Hepatocyte (in vitro differentiated cells): ENCODE measurements around the gene ZNF385A.

ENCODE experiments used
- EZH2 ChIP-seq: fragments of 200-600 bp; sonication (generic); IDR thresholded peaks from 2 replicates; pipeline ENCODE4 v1.6.1; 2016; ENCODE audit warnings: antibody characterized with exemption, mild to moderate bottlenecking, borderline replicate concordance
- TF ChIP-seq, protein P1 (sequence below): fragments of 200-600 bp; sonication (generic); IDR thresholded peaks from 2 replicates; pipeline ENCODE4 v1.5.1; 2016; ENCODE audit warnings: antibody characterized with exemption, mild to moderate bottlenecking; ENCODE audit not compliant: poor library complexity

DNA sequence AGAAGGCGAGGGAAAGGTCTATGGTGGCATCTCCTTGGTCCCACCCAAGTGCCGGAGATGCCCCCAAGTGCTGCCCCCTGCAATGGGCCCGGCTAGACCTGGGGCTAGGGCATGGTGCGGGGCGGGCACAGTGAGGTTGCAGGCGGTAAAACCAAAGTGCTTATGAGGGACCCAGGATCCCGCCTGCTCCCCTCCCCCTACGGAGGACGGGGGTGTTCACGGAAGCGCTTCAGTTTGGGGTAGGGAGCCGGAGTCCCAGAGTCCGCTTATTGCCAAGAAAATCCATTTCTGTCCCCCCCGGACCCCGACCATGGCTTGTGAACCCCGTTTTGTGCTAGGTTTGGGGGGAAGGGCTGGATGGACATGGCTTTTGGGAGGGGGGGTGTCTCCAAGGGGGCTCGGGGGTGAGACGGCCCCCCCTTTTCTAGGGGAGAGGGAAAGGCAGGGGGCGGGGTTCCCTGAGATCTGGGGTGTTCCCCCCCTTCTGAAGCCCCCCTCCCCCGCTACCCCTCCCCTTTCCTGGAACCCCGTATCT lies 14.9 kb downstream of the ZNF385A start:
- TF ChIP-seq, protein P1, sequence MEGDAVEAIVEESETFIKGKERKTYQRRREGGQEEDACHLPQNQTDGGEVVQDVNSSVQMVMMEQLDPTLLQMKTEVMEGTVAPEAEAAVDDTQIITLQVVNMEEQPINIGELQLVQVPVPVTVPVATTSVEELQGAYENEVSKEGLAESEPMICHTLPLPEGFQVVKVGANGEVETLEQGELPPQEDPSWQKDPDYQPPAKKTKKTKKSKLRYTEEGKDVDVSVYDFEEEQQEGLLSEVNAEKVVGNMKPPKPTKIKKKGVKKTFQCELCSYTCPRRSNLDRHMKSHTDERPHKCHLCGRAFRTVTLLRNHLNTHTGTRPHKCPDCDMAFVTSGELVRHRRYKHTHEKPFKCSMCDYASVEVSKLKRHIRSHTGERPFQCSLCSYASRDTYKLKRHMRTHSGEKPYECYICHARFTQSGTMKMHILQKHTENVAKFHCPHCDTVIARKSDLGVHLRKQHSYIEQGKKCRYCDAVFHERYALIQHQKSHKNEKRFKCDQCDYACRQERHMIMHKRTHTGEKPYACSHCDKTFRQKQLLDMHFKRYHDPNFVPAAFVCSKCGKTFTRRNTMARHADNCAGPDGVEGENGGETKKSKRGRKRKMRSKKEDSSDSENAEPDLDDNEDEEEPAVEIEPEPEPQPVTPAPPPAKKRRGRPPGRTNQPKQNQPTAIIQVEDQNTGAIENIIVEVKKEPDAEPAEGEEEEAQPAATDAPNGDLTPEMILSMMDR: no peak
- TF ChIP-seq EZH2: no peak
